ENCODE data around the gene MAJIN.
"Not testable (repeated sequence)": the region's sequence is repeated elsewhere in the genome, so short reads cannot be mapped to it uniquely, and the experiment has no call there.

MAJIN gene

GRCh38 chr11:64989416-64989815, 17.5 kb upstream of the MAJIN start:
- no peak for DNase-seq

- DNase-seq: no peak
Measured at GRCh38 chr11:64987998-64988854, 16.3 kb upstream of the MAJIN start.

GRCh38 chr11:64983339-64983738, 11.4 kb upstream of the MAJIN start:
- DNase-seq: not testable (repeated sequence)

- DNase-seq: no peak
Measured at GRCh38 chr11:64976651-64977050, 4.7 kb upstream of the MAJIN start.

DNA sequence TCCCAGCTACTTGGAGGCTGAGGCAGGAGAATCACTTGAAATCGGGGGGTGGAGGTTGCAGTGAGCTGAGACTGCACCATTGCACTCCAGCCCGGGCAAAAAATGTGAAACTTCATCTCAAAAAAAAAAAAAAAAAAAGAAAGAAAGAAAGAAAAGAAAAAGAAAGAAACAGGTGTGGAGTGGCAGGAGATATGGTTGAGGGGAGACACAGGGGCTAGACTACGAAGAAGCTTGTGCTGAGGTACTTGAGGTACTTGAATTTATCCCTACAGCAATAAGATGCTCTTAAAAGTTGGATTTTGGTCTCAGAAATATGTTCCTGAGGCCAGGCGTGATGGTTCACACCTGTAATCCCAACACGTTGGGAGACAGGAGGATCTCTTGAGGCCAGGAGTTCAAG, 2.2 kb upstream of the MAJIN start:
- no peak for DNase-seq

GRCh38 chr11:64970731-64971151, 1.2 kb downstream of the MAJIN start:
- DNase-seq: no peak

DNA sequence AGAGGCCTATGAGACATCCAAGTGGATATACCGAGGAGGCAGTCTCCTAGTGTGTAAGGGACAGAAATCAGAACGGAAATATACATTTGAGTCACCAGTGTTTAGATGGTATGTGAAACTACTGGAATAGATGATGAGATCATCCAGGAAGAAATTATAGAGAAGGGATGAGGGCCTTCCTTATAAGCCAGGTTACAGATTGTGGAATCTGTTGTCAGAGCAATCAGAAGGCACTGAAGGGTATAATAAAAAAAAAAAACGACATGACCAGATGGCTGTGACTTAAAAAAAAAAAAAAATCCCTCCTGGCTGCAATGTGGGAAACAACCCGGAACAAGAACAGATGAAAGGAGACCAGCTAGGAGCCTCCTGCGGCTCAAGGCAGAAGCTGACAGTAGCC, 2.7 kb downstream of the MAJIN start:
- peak; percentile 66 for DNase-seq

DNA sequence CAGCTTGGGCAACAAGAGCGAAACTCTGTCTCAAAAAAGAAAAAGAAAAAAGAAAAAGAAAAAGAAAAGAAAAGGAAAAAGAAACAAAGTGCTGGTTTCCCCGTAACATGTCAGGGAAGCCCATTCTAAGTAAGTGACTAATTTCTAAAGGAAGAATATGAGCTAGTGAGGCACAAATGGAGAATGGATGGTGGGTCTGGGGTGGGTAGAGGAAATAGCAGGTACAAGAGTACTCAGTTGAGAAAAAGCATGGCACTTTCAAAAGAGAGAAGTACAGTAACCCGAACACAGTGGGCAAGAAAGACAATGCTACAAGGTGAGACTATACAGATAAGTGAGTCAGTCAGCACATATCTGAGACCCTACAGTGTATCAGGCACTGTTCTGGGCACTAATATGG, 4.5 kb downstream of the MAJIN start:
- DNase-seq: no peak

GRCh38 chr11:64963072-64963631, 8.8 kb downstream of the MAJIN start:
- no peak for DNase-seq

- no peak for DNase-seq
Measured at GRCh38 chr11:64960719-64961118, 11.2 kb downstream of the MAJIN start.

GRCh38 chr11:64959498-64959897, 12.4 kb downstream of the MAJIN start:
- no peak for DNase-seq

DNA sequence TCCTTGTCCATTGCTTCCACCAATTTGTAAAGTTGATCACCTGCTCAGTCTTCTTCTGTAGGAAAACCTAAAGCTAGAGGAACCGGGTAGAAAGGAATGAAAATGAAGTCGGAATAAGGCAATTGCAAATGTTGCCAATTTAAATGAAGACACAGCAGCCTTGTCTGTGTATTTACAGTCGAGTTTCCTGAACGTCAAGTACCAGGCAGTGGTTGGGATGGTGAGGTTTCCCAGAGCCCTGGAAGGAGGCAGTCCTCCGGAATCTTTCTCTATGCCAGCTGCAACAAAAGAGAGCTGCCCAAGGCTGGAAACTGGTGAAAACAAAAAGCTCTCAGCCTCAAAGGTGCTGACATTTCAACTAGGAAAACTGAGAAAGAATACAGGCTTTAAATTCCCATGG, 17.7 kb downstream of the MAJIN start:
- no peak for DNase-seq

- DNase-seq: no peak
Measured at GRCh38 chr11:64951529-64951928, 20.4 kb downstream of the MAJIN start.

DNA sequence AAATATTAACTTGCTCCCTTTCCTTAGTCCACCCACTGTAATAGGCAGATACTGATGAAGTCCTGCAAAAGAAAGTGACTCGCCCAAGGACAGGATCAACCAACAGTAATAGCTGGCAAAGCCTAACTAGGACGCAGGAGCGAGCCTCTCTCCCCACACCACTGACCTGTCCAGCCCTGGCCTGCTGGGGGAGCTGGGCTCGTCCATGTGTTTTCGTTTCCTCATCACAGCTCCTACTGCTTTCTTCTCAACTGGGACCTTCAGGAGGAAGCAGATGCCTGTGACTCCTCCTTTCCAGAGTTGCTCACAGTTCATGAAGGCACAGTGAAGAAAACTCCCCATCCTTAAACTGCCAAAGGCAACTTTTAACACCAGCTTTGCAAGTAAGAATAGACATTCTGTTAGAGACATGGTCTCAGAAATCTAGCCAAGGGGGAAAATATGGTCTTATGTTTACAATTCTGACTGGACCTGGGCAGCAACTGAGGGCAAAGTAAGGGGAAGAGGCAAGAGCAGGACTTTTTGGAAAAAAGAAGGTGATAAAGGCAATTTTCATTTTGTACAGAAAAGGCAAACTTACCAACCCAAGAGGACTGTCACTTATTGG, 24.6 kb downstream of the MAJIN start:
- DNase-seq: no peak

GRCh38 chr11:64936539-64936938, 35.4 kb downstream of the MAJIN start:
- DNase-seq: no peak

GRCh38 chr11:64935359-64936081, 36.4 kb downstream of the MAJIN start, which contains the start of gene GPHA2:
Gene GPHA2, minus strand, starts transcription at chr11:64935893. Its CDS starts 433 bp downstream, at chr11:64935460.
- peak; percentile 37 for DNase-seq

DNA sequence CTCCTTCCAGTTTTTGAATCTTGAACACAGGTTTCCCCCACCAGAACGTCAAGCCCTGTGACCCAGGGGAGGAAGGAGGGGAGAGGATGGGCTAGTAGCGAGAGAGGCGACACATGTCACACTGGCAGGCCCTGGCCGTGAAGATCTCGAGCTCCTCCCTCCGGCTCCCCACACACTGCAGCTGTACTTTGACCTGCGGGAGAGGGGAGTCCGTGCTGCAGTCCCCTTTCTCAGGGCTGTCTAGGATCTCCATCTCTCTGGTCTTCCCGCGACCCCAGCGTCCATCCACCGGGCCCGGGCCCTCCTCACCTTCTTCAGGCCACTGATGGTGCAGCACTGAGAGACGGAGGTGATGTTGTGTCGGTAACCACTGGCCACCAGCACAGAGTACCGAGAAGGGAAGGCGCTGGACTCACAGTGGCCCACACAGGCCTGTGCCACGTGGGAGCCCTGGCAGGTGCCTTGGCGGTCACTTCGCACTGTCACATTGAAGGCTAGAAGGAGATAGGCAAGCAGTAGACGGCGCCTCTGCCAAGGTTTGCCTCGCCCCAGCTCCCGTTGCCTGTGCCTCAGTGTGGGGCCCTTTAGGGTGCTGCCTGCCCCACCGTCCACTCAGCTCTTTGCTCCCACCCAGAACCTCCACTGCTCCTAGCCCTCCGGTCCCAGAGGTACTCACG, 37.1 kb downstream of the MAJIN start:
- DNase-seq: no peak

GRCh38 chr11:64933935-64934681, 37.8 kb downstream of the MAJIN start:
- DNase-seq: no peak

DNA sequence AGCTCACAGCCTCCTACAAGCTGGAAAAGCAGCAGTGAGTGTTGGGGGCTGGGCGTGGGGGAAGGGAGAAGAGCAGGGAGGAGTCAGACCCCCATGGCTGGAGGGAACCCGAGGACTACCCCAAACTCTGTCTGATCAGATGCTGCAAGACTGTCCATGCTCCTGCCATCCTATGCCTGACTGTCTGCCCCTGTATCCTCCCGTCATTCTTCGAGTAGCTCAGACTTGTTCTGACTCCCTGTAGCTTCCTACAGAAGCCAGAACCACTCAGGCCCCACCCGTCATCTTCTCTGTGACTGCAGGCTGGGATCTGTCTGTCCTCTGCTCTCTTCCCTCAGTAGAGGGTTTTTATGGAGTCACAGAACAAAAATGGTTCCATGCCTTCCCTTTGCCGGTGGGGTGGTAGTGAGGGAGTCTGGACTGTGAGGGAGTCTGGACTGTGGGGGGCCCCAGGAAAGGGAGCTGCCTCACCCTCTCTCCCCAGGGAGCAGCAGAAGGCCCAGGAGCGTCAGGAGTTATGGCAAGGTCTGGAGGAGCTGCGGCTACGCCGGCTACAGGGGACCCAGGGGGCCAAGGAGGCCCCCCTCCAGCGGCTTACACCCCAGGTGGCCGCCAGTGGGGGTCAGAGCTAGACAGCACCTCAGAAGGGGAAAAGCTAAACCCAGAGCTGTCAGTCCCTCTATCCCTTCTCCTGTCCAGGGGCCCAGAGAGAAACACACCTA, 38.5 kb downstream of the MAJIN start:
- DNase-seq: no peak

- no peak for DNase-seq
Measured at GRCh38 chr11:64932324-64932723, 39.6 kb downstream of the MAJIN start.

GRCh38 chr11:64931290-64931689, 40.6 kb downstream of the MAJIN start:
- DNase-seq: no peak
